GM12873 (cell line): Measurements from ENCODE around the gene VGLL3.

Experiments
- TF ChIP-seq, protein P1 (sequence below): IDR thresholded peaks from 2 replicates; pipeline ENCODE4 v1.5.1; 2012; ENCODE audit warnings: low read depth, mild to moderate bottlenecking, moderate library complexity, low read length, control low read depth; ENCODE audit not compliant: insufficient read depth; ENCODE audit errors: missing control alignments

The VGLL3 gene

DNA sequence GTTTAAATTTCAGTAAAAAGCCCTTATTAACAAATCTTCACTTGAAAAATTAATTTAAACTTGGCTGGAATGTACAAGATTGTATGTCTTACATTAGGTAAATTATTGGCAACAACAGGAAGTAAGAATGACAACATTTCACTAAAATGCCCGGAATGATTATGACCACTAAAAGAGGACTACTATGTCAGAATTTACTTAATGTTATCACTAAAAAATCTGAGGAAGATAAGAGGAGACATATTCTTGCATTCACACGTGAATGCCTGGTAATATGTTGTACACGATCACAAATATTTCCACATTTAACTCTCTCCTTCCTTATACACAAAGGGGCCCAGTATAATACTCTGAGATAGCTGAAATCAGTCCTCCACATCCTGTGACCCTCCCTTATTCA, 29.7 kb downstream of the VGLL3 start:
- TF ChIP-seq, protein P1, sequence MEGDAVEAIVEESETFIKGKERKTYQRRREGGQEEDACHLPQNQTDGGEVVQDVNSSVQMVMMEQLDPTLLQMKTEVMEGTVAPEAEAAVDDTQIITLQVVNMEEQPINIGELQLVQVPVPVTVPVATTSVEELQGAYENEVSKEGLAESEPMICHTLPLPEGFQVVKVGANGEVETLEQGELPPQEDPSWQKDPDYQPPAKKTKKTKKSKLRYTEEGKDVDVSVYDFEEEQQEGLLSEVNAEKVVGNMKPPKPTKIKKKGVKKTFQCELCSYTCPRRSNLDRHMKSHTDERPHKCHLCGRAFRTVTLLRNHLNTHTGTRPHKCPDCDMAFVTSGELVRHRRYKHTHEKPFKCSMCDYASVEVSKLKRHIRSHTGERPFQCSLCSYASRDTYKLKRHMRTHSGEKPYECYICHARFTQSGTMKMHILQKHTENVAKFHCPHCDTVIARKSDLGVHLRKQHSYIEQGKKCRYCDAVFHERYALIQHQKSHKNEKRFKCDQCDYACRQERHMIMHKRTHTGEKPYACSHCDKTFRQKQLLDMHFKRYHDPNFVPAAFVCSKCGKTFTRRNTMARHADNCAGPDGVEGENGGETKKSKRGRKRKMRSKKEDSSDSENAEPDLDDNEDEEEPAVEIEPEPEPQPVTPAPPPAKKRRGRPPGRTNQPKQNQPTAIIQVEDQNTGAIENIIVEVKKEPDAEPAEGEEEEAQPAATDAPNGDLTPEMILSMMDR, result no peak

DNA sequence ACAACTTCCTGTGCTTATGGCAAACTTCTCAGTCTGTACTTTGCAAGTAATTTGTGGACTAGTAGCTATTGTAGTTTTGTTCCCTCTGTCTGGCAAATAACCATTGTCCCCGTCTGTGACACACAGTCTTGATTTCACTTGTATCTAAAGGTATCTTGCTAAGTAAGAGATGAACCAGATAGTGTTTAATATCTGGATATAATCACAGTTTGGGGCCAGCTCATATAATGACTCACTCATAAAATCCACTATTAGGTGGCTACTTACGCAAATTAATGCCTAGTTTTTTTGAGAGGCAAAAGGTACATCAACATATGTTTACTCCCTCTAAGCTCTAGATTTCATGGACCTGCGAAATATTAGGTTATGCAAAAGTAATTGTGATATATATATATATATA, 30.4 kb downstream of the VGLL3 start:
- TF ChIP-seq, protein P1, result no peak

DNA sequence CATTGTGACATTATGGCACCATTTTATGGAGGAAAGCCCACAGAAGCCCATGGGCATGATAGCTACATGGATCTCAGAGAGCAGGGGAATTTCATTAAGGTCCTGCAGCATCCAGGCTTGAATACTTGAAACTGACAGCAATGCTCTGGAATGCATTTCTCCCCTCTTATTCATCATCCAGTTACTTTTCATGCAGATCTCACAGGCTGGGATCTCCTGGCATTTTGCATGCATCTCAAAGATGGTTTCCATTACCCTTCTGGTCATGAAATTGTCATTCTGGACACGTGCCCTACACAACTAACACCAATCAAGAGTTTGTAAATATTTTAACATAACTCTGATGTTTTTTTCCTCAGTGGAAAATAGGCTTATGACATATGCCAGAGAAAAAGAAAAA, 32.4 kb downstream of the VGLL3 start:
- TF ChIP-seq, protein P1, result no peak

DNA sequence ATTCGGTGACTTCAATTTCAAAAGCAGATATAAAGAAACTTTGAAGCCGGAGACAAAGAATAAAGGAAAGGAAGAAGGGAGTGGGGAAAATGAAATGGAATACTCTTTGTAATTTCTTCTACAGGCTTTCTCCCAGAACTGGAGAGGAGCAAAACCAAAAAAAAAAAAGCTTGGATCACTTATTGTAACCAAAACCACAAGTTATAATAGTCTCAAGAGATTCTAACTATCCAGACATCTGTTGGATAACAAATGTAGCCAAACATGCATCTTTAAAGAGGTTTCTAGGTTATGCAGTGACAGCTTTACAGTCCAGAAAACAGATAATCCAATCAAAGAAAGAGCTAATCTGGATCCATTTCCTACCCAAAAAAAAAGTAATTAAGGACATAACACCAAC, 36.2 kb downstream of the VGLL3 start:
- TF ChIP-seq, protein P1, result no peak

DNA sequence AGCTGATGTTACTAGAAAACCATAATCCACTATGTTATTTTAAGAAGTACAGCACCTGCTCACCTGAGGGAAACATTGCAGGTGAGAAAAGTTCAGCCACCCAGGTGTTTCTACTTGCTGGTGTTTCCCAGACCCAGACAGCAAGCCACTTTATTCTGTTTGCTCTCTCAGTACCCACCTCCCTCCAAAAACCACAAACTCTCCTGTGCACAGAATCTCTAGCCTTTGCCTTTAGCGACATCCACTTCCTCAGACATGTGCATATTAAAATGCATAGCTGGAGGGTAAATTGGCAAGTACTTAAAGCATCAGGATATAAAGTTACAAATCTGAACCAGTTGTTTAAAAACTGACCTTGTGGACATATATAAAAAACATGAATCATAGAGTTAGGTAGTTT, 36.7 kb downstream of the VGLL3 start:
- TF ChIP-seq, protein P1, result no peak

DNA sequence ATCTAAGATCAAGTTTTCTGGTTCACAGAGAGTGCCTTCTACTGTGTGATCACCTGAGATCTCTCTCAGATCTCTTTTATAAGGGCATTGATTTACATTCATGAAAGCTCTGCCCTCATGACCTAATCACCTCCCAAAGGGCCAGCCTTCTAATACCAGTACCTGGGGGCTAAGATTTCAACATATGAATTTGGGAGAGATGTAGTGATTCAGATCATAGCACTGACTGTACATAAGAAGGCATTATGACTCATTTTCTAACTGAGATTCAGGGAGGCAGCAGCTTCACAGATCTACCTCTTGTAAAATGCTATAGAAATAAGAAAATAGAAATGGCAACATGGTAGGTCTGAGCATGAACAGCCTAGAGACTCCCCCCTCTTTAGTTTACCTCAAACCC, 39.6 kb downstream of the VGLL3 start:
- TF ChIP-seq, protein P1, result no peak

DNA sequence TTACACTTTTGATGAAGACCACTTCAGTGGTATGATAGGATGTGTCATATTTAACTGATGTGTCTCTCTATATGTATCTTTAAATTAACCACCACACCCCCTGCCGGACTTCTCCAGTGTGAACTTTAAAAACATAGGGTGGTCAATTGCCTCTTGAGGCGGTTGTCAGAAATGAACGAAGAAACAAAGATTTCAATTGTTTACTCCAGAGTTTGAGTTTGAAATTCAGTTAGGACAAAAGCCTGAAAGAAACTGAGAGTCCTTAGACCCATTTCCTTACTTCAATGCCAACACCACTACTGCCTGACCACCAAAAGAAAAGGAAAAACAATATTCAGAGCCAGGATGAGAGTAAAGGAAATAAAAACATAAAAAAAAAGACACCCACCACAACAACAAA, 40.2 kb downstream of the VGLL3 start:
- TF ChIP-seq, protein P1, result no peak
